Effector CD4-positive, alpha-beta T cell (primary cell): ENCODE data around the gene FBXO31.
A peak's percentile ranks its signal among the peaks of the same experiment; 100 is the strongest.
"Not testable (repeated sequence)": the region's sequence is repeated elsewhere in the genome, so short reads cannot be mapped to it uniquely, and the experiment has no call there.

Experiments used
- DNase-seq: peaks from one replicate; pipeline ENCODE4 v3.0.0-alpha.2; 2020

The FBXO31 gene

DNA sequence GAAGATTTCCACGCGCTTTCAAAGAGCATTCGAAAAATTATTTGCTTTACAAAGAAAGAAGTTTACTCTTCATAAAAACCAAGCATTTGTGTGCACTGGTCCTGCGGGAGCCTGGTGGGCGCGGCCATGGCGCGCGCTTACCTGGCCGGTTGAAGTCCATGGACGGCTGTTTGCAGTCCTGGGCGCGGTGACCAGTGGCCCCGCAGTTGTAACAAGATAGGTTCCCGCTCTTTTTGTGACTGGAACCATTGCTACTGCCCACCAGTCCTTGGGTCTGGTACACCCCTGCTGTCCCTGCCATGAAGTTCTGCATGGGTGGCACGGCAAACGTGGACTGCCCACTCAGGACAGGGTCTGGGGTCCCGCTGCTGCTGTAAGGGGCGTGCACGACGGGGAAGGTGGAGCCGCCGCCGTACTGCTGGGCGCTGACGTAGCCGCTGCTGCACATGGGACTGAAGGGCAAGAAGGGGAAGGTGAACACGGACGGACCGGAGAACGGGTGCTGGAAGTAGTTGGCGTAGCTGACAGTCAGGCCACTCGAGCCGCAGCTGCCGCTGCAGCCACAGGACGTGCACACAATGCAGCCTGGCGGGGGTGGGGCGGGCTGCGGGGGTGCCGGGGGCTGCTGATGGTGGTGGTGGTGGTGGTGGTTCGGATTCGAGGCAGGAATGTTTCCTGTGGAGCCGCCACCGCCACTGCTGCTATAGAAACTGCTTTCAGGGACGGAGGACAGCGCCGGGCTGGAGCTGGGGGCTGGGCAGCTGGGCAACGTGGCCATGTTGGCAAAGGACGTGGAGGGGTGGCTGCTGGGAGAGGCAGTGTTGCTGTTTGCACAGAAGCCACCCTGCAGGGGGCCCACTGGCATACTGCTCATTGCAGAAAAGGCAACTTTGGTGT, 28.0 kb upstream of the FBXO31 start:
- DNase-seq, result no peak

GRCh38 chr16:87410968-87411367, 27.4 kb upstream of the FBXO31 start:
- DNase-seq, result no peak

DNA sequence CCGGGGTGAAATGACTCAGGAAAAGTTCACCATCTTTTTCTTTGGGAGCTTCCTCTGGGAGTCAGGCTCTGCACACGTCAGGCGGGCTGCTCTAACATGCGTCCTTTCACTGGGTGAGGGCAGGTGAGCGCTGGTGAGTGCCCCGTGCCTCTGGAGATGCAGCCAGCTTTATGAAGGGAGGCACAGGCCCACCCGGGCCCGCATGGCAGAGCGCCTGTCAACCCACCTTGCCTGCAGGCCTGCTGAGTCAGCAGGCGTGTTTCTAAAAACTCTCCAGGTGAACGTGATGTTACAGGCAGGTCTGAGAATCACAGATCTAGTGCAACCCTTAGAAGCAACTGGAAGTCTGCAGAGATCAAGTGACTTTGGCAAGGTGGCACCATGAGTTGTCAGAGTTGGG, 27.0 kb upstream of the FBXO31 start:
- no peak for DNase-seq

DNA sequence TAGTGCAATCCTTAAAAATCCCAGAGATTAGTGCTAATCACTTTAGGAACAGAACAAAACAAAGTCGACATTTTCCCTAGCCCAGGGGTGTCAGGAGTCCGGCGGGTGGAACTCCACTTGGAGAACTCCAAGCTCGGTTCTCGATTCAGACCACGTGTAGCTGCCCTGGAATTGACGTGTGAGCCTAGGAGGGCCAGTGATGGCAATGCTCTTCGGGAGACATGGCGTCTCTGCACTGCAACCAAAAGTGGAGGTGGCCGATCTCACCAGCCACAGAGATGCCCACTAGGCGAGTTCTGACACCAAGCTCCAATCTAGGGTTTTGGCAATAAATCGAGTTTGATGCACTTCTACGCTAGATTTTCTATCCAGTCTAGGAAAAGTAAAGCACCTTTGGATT, 26.2 kb upstream of the FBXO31 start:
- DNase-seq, result no peak

DNA sequence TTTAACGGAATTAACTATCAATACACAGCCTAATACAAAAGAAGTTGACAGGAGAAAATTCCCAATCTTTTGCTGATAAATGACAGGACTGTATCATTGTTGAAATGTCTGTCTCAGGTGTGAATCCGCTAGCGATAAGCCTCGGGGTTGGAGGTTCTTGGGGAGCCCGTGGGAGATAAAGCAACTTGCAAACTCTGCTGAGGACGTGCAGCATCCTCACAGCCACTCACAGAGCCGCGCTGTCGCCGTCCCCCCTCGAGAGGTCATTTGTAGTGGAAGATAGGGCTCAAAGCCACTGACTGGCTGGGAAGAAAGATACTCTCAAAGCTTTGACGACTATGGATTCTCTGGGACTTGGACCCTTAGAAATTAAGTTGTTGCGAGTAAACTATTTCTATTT, 25.6 kb upstream of the FBXO31 start:
- DNase-seq, result no peak

DNA sequence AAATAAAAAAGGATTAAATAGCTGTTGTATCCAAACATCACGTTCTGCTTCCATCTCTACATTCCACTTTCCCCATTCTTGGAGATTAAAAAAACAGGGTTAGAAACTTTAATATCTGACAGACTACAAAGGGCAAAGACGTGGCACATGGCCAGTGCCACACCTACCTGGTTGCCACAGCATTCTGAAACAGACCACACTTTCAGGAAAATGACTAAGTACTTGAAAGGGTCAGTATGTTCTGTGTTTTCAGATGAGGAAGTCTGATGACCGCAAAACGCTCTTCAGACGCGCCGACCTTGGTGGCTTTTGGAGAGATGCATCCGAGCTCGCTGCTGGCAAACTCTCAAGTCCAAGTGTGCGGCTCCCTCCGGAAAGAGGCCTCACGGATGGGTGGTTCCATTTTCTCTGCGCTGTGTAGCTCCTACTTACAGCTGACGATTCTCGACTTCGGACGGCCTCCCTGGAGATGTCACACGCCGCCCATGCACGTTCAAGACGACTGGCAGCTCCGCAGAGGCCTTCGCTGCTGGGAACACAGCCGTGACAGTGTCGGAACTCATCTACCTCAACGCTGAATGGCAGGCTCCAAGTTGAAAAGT, 24.0 kb upstream of the FBXO31 start:
- no peak for DNase-seq

DNA sequence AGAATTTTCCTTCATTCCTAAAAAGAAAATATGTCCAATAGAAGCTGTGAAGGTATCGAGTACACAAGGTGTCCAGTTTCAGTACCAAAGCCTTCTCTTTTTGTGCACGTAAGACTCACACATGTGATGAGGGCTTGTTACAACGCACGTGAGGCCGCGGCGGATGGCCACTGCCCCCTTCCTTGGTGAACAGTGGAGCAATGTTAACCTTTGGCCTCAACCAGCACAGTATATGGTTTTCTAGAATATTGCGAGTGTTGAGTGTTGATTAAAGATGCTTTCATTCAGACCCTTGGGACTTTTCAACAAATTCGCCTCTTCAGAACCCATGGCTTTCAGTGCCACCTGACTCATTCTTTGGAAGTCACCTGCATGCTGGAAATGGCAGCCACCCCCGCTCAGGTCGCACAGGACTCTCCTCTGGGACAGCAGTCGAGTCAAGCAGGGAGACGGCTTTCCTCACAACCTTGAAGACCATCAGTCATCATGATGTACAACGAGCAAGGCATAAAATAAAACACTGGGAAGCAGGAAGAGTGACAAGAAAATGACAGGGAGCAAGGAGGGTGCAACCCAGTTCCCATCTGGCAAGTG, 23.0 kb upstream of the FBXO31 start:
- no peak for DNase-seq

GRCh38 chr16:87404764-87405625, 21.4 kb upstream of the FBXO31 start:
- no peak for DNase-seq

DNA sequence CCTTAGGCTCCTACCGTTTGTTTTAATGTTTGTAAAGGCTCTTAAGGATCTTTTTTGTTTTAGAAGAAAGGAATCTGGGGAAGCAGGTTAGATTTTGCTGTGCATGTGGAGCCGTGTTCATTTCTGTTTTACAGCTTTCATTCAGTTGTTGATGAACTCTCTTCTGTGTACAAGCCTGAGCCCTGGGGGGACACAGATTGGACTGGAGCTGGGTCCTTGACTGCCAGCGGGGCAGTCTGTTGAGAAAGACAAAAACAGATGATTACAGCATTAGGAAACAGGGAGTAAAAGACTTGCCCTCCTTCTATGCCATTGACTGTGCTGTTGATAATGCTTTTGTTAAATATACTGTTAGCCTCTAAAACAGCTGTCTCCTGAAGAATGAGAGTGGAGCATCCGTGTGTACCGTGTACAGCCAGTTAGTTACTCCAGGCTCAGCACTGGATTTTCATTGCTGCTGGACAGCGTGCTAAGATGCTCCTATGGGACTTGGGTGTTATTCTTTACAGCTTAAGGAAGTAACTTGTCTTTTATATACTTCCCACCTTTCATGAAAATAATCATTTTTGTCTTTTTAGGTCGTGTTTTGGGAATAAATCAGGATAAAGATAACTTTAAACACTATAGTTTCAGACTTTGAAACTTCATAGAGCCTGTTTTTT, 11.7 kb upstream of the FBXO31 start:
- no peak for DNase-seq

DNA sequence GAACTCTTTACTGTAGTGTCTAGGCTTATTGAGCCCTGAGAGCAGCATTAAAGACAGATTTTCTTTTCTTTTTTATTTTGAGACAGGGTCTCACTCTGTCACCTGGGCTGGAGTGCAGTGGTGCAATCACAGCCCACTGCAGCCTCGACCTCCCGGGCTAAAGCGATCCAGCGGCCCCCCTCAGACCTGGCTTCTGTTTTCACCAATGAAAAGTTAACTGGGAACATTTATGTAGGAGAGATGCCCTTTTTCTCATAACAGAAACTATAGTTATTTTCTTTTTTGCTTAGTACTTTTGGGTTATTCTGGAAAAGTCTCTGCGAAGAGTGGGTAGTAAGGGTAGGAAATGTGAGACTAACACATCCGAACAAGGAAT, 10.1 kb upstream of the FBXO31 start:
- no peak for DNase-seq

DNA sequence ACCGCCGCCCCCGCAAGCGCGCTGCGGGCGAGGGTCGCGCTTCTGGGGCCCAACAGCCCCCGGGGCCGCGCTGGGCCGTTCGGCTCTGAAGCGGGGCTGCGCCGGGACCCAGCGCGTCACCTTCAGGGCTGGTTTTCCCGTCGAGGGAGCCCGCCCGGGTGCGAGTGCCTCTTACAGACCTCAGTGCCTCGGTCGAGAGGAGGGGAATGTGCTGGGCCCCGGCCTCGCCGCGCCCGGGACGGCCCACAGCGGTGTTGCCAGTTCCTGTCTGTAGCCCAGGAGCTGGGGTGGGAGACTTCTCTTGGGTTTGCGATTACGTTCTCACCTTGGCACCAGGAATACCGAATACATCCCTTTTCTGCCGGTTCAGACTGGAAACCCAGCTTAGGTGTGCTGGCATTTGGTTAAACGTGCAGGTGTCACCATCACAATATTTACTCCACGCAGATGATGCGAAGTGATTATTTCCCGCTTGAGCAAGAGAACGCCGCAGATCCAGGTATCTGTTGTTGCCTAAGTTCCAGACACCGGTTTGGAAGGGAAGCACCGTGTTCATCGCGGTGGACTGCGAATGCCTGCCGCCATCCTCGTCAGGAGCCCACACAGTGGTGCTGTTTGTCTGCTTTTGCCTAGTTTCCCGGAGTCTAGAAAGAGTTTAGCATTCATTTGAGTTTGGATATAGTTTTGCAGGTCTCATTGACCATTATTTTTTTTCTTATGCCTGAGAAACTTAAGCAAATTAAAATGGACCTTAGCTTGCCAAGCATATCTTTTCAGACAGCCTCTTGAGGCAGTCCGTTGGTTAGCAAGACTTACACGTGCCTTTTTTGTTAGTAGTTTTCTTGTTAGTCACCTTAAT, 9.5 kb upstream of the FBXO31 start:
- peak; percentile 22 for DNase-seq

GRCh38 chr16:87391950-87392820, 8.6 kb upstream of the FBXO31 start, which contains the start of gene MAP1LC3B:
Gene MAP1LC3B (plus strand): TSS chr16:87392336. CDS start chr16:87392428, 92 bp downstream.
- peak; percentile 95 for DNase-seq

DNA sequence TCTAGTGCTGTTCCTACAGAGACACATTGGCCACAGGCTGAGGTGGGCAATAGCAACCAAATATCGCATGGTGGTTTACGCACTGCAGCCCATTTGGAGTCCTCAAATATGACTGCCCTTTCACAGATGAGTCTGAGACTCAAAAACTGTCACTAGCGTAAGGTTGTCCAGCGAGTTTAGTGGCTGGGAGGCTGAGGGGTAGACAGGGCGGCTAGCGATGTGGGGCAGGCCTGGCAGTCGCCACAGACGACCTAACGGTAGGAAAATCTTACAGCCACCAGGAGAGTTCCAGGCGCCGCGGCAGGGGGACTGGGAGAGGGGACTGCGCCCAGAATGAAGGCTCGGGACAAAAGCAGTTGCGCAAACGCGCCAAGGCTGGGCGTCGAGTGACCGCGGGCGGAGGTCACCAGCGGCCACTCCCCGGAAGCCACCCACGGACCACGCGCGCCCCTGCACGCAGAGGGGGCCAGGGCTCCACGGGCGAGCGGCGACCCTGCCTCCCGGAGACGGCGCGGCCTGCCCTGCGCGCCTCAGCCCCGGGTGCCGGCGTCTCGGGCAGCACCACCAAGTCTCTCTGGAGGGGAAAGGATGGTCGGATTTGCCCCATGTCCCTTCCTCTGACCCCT, 7.9 kb upstream of the FBXO31 start:
- no peak for DNase-seq

- no peak for DNase-seq
Measured at GRCh38 chr16:87390641-87391323, 7.2 kb upstream of the FBXO31 start.

DNA sequence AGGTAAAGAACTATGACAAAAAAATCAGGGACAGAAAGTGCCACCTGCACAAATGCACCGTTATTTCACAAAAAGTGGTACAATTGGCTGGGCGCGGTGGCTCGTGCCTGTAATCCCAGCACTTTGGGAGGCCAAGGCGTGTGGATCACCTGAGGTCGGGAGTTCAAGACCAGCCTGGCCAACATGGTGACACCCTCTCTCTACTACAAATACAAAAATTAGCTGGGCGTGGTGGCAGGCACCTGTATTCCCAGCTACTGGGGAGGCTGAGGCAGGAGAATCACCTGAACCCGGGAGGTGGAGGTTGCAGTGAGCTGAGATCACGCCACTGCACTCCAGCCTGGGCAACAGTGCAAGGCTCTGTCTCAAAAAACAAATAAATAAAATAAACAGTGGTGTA, 6.3 kb upstream of the FBXO31 start:
- DNase-seq, result not testable (repeated sequence)

GRCh38 chr16:87389245-87389644, 5.7 kb upstream of the FBXO31 start:
- DNase-seq, result no peak

- no peak for DNase-seq
Measured at GRCh38 chr16:87388818-87389134, 5.2 kb upstream of the FBXO31 start.

GRCh38 chr16:87387942-87388817, 4.6 kb upstream of the FBXO31 start:
- peak; percentile 83 for DNase-seq

DNA sequence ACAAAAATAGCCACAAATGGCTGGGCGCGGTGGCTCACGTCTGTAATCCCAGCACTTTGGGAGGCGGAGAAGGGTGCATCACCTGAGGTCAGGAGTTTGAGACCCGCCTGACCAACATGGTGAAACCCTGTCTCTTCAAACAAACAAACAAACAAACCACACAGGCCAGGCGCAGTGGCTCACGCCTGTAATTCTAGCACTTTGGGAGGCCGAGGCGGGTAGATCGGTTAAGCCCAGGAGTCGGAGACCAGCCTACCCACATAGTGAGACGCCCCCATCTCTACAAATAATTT, 1.2 kb upstream of the FBXO31 start:
- not testable (repeated sequence) for DNase-seq
